Skeletal muscle tissue (tissue), 4 donors: ENCODE measurements around the gene USO1. TPM values are rescaled to one million over a fixed set of nuclear protein-coding genes. Genes with fewer than 3 reads are reported as not detected.

Experiments used
- H3K27ac ChIP-seq: one replicate; pipeline ENCODE4 v1.7.0; 2013; ENCODE audit warnings: mild to moderate bottlenecking, low read depth, low read length, inconsistent platforms
- H3K27me3 ChIP-seq, 3 donors: one replicate each; pipeline ENCODE4 v1.7.0; 2013; ENCODE audit warnings: low read length in 3 of 3; ENCODE audit not compliant: control insufficient read depth in 3 of 3, insufficient read depth in 3 of 3
- H3K36me3 ChIP-seq, 3 donors: one replicate each; pipeline ENCODE4 v1.7.0; 2013; ENCODE audit warnings: low read length in 3 of 3; ENCODE audit not compliant: control insufficient read depth in 3 of 3, insufficient read depth in 3 of 3
- H3K4me1 ChIP-seq, 3 donors: one replicate each; pipeline ENCODE4 v1.7.0; 2013; ENCODE audit warnings: low read length in 3 of 3, mild to moderate bottlenecking in 3 of 3; ENCODE audit not compliant: control insufficient read depth in 3 of 3, insufficient read depth in 3 of 3
- H3K4me3 ChIP-seq, 3 donors: one replicate each; pipeline ENCODE4 v1.7.0; 2013; ENCODE audit warnings: low read length in 3 of 3
- H3K9ac ChIP-seq, 3 donors: one replicate each; pipeline ENCODE4 v1.7.0; 2013; ENCODE audit warnings: low read length in 3 of 3, mild to moderate bottlenecking in 3 of 3, moderate library complexity in 2 of 3, low read depth in 1 of 3
- H3K9me3 ChIP-seq, 3 donors: one replicate each; pipeline ENCODE4 v1.7.0; 2013; ENCODE audit warnings: low read length in 3 of 3; ENCODE audit not compliant: control insufficient read depth in 3 of 3
- total RNA-seq: library from RNA; depleted of rRNA; stranded (reverse); fragments of >200 nt; gene quantifications from one replicate; pipeline ENCODE4 v1.2.3, GENCODE V29; 2014
- donor health status: Osteomylitis.

The USO1 gene
- total RNA-seq, 1 donor from 2014 or later, result 135 TPM

DNA sequence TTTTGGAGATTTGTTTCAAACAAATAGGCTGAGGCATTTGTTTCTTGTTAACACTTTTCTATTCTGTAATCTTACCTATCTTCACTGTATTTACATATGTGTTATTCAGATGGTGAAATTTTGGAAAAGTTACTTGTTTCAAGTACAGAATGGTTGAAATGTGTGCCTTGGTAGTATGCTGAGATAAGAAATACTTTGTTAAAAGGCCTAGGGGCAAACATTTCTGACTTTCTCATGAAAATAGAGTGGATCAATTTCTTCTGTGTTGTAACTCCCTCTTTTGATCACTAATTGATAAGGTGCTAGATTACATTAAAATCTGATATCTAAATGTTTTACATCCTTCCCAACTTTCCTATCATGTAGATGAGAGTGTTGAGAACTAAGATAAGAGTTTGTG is 18.1 kb downstream of the USO1 start:
- Histone ChIP-seq H3K9me3 (no peaks in the 10 kb centered on the region), H3K4me1 (peaks cover 9 to 19% (median 13%) of the 10 kb centered on the region in 3 donors), H3K27ac (no peak overlapping the region), H3K36me3 (peaks cover 0 to 3% (median 0%) of the 10 kb centered on the region in 3 donors), H3K4me3 (no peak overlapping the region), H3K9ac (no peak overlapping the region), H3K27me3 (no peaks in the 10 kb centered on the region)

DNA sequence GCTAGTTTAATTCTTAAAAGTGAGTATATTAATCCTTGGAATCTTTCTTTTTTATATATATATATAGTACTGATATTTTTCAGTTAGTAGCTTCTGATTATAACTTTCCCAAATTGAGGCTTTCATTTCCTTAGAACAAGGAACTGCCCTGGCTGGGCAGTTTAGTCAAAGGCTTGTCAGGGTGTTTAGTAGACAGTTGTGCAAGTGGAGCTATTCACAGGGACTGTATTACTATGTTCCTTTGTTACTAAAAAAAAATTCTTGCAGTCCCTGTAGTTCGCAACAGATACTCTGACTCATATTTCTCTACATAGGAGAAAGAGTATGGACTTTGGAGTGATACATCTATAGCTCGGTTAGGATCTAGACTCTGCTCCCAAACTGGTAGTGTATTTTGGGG is 20.8 kb downstream of the USO1 start:
- Histone ChIP-seq H3K27ac (peak overlapping the region; percentile 64), H3K9ac (peak overlapping the region in 2 of 3 donors; percentile 18 to 54), H3K9me3 (no peaks in the 10 kb centered on the region), H3K36me3 (peaks cover 0 to 3% (median 0%) of the 10 kb centered on the region in 3 donors), H3K4me1 (peaks cover 9 to 18% (median 13%) of the 10 kb centered on the region in 3 donors), H3K27me3 (no peaks in the 10 kb centered on the region), H3K4me3 (no peak overlapping the region)

DNA sequence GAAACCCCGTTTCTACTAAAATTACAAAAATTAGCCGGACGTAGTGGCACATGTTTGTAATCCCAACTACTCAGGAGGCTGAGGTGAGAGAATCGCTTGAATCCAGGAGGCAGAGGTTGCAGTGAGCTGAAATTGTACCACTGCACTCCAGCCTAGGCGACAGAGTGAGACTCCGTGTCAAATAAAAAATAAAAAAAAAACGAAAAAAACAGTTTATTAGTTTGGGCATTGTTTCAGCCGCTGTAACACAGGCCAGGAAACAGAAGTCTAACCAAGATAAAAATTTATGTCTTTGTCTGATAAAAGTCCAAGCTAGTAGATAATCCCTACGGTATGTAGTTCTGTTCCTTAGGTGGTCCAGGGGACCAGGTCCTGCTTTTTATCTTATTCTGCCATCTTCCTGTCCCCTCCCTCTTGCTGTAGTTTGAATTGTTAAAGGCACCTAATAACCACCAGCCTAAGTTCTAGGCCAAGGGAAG is 21.4 kb downstream of the USO1 start:
- Histone ChIP-seq H3K9ac (no peak overlapping the region), H3K27ac (peak overlapping the region; percentile 64), H3K4me3 (no peak overlapping the region), H3K27me3 (no peaks in the 10 kb centered on the region), H3K36me3 (peaks cover 0 to 3% (median 0%) of the 10 kb centered on the region in 3 donors), H3K9me3 (no peaks in the 10 kb centered on the region), H3K4me1 (peaks cover 9 to 18% (median 13%) of the 10 kb centered on the region in 3 donors)

DNA sequence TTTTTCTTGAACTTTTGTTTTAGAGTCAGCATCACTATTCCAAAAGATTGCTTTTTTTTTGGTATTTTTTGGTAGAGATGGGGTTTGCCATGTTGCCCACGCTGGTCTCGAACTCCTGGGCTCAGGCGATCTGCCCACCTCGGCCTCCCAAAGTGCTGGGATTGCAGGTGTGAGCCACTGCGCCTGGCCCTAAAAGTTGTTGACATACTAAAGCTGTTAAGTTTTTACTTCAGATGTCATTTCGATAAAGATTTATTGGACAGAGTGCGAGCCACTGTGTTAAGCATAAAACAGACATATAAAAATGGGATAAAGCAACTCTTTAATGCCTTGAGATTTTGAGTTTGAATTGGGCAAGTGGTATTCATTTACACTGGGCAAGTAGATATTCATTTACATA is 28.3 kb downstream of the USO1 start:
- Histone ChIP-seq H3K4me3 (no peak overlapping the region), H3K27me3 (no peaks in the 10 kb centered on the region), H3K9ac (no peak overlapping the region), H3K9me3 (no peaks in the 10 kb centered on the region), H3K36me3 (peaks cover 14 to 21% (median 20%) of the 10 kb centered on the region in 3 donors), H3K4me1 (no peaks in the 10 kb centered on the region), H3K27ac (no peak overlapping the region)

DNA sequence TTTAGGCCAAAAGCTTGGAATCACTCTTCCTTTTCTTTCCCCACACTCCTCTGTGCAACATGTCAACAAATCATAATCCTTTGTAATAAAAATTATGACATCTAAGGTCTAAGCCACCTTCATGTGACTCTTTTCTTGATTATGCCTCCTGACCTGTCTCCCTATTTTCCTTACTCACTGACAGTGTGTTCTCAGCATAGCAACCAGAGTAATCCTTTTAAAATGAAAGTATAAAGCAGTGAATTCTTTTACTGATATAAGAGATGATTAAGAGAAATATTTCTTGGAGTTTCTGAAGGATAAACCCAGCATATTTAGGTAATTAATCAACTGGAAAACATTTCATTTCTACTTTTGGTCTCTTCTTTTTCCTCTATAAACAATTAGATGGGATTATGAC is 44.7 kb downstream of the USO1 start:
- Histone ChIP-seq H3K9ac (no peak overlapping the region), H3K4me1 (no peaks in the 10 kb centered on the region), H3K4me3 (no peak overlapping the region), H3K9me3 (no peaks in the 10 kb centered on the region), H3K27ac (no peak overlapping the region), H3K27me3 (no peaks in the 10 kb centered on the region), H3K36me3 (peaks cover 0 to 25% (median 22%) of the 10 kb centered on the region in 3 donors)

DNA sequence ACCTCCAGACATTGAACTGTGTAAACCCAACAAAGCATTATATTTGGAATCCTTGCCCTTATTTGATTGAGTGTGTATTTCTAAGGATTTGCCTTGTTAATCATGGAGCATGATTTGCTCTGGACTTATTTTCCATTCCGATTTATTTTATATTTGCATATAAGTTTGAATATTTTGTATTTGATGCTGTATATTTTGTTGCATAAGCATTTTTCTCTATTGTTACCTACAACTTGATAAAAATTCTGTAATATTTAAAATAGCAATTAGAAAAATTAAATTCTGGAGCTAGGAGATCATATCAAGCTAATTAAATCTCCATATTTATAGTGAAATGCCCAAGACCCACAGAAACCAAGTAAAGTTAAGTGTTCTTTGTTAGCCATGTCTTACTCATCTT is 47.2 kb downstream of the USO1 start:
- Histone ChIP-seq H3K9ac (no peak overlapping the region), H3K9me3 (no peaks in the 10 kb centered on the region), H3K27me3 (no peaks in the 10 kb centered on the region), H3K4me1 (no peaks in the 10 kb centered on the region), H3K36me3 (peaks cover 18 to 51% (median 40%) of the 10 kb centered on the region in 3 donors), H3K4me3 (no peak overlapping the region), H3K27ac (no peak overlapping the region)

DNA sequence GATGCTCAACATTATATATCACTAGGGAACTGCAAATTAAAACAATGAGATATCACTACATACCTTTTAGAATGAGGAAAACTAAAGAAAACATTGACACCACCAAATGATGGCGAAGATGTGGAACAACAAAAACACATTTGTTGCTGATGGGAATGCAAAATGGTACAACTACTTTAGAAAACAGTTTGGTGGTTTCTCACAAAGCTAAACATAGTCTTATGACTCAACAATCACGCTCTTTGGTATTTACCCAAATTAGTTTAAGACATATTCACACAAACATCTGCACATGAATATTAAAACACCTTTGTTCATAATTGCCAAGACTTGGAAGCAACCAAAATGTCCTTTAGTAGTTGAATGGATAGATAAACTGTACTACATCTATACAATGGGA is 53.2 kb downstream of the USO1 start:
- Histone ChIP-seq H3K27ac (no peak overlapping the region), H3K27me3 (no peaks in the 10 kb centered on the region), H3K9me3 (no peaks in the 10 kb centered on the region), H3K4me3 (no peak overlapping the region), H3K36me3 (peaks cover 33 to 73% (median 61%) of the 10 kb centered on the region in 3 donors), H3K9ac (no peak overlapping the region), H3K4me1 (no peaks in the 10 kb centered on the region)

DNA sequence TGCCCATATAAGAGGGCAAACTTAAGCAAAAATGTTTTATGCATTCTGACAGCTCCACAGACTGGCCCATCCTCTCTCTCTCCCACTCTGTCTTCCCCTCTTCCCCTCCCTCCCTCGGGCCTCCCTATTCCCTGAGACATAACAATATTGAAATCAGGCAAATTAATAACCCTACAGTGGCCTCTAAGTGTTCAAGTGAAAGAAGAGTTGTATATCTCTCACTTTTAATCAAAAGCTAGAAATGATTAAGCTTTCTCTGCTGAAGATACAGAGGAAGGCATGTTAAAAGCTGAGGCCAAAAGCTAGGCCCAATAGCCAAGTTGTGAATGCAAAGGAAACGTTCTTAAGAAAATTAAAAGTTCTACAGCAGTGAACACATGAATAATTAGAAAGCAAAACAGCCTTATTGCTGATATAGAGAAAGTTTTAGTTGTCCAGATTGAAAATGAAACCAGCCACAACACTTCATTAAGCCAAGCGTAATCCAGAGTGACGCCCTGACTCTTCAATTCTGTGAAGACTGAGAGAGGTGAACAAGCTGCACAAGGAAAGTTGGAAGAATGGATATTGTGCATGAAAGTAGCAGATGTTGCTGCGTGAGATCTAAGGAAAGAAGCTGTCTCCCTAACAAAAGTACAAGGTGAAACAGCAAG is 54.9 kb downstream of the USO1 start:
- peaks cover 41 to 80% (median 72%) of the 10 kb centered on the region in 3 donors for H3K36me3 ChIP-seq
- no peaks in the 10 kb centered on the region for H3K27me3 ChIP-seq
- no peaks in the 10 kb centered on the region for H3K4me1 ChIP-seq
- H3K9ac ChIP-seq, result no peak overlapping the region
- no peak overlapping the region for H3K27ac ChIP-seq
- H3K4me3 ChIP-seq, result no peak overlapping the region
- no peaks in the 10 kb centered on the region for H3K9me3 ChIP-seq

DNA sequence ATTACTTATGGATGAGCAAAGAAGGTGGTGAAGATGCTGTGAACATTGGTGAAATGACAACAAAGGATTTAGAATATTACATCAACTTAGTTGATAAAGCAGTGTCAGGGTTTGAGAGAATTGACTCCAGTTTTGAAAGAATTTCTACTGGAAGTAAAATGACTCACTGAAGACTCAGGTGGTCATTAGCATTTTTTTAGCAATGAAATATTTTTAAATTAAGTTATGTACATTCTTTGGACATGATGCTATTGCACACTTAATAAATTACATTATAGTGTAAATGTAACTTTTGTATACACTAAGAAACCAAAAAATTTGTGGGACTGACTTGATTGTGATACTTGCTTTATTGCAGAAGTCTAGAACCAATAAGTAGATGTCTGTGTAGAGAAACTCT is 56.9 kb downstream of the USO1 start:
- Histone ChIP-seq H3K9ac (no peak overlapping the region), H3K4me3 (no peak overlapping the region), H3K27me3 (no peaks in the 10 kb centered on the region), H3K9me3 (no peaks in the 10 kb centered on the region), H3K27ac (no peak overlapping the region), H3K4me1 (no peaks in the 10 kb centered on the region), H3K36me3 (peaks cover 29 to 78% (median 59%) of the 10 kb centered on the region in 3 donors)

DNA sequence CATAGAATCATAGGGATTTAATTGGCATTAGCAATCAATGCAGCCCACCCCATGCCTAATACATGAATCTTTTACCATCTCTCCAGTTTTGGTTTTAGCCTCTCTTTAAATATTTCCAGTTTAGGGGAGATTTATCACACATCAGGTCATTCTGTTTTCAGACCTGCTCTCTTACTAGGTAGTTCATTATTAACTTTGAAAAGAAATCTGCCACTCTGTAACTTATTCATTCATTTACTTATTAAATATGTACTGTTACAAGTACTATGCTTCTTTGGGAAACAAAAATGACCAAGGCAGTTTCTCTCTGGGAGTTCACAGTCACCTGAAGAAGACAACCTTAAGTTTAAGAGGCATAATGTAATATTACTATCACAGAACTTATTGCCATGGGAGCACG is 62.1 kb downstream of the USO1 start:
- Histone ChIP-seq H3K4me1 (no peaks in the 10 kb centered on the region), H3K9me3 (no peaks in the 10 kb centered on the region), H3K36me3 (peaks cover 17 to 64% (median 56%) of the 10 kb centered on the region in 3 donors), H3K9ac (no peak overlapping the region), H3K27ac (no peak overlapping the region), H3K27me3 (no peaks in the 10 kb centered on the region), H3K4me3 (no peak overlapping the region)
